Right lobe of liver (tissue), 4 donors: ENCODE results near the gene POR.

Experiments used
- CTCF ChIP-seq, 4 donors: fragments of 200-600 bp in 3 of 4; fragments of 450-650 bp in 1 of 4; IDR thresholded peaks; one replicate each; pipeline versions ENCODE4 v1.5.1 to v1.8.0; 2016 to 2022; ENCODE audit warnings: antibody characterized with exemption in 4 of 4, mild to moderate bottlenecking in 2 of 4
- POLR2A ChIP-seq: fragments of 450-650 bp; IDR thresholded peaks from one replicate; pipeline ENCODE4 v1.6.1; 2017; ENCODE audit warnings: antibody characterized with exemption, mild to moderate bottlenecking
- donor health status: DM: no; HTN: no; CAD: no.
- donor health status: DM: no; HTN: no; CAD: no.
- donor health status: DM: no; HTN: yes; CAD: no.

DNA sequence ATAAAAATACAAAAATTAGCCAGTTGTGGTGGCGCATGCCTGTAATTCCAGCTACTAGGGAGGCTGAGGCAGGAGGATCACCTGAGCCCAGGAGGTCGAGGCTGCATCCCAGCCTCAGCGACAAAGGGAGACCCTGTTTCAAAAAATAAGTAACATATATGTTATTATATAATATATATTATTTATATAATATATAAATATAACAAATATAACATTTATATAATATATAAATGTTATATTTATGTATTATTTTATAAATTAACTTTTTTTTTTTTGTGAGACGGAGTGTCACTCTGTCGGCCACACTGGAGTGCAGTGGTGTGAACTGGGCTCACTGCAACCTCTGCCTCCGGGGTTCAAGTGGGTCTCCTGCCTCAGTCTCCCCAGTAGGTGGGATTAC, 1.5 kb upstream of the POR start:
- TF ChIP-seq CTCF (IDR thresholded peaks at IDR 0.05) (no peak), POLR2A (no peak)
